ENCODE measurements around the gene BCL2L12. TPM values are rescaled to one million over a fixed set of nuclear protein-coding genes. Genes with fewer than 3 reads are reported as not detected.

BCL2L12 gene
- total and polyA plus RNA-seq, 7 experiments from 2014 or later = 11.3 to 57.2 (median 14.8) TPM

DNA sequence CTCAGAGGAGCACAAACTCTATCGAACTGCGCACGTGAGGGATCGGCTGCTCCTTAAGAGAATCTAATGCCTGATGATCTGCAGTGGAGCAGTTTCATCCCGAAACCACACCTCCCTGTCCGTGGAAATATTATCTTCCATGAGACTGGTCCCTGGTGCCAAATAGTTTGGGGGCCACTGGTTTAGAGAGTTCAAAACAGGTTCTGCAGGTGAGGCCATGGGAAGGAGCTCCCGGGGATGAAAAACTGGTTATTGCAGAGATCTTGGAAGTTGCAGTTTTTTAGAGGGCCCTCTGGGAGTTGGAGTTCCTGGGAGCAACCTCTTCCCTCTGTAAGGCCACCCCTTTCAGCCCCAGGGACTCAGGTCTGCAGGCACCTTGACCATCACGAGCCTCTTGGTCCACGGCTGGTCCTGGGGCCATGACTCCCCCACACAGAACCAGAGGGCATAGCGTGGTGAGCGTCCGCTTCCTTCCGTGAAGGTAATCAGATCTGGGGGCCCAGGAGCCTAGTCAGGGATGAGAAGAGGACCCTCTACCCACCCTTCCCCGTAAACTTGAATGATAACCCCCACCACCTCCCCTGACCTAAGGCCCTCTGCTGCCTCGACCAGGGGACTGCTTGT is 5.3 kb upstream of the BCL2L12 start:
- ChIA-PET POLR2A (interaction anchor here (0.6 to 14.1 kb wide), 3 partner anchors 16 to 1247 kb away, joined by 4 to 187 read pairs (median 91); partner anchors contain the start of genes PRMT1, RRAS and SCAF1), CTCF (interaction anchor here (0.6 to 0.7 kb wide), 2 partner anchors 22 to 216 kb away, joined by 3 read pairs; no protein-coding TSS in a partner anchor)
- peaks cover 0 to 87% (median 28%) of the 10 kb centered on the region in 3 experiments for H3K36me3 ChIP-seq (ENCODE audit: control insufficient read depth in 2 of 3, insufficient read depth in 3 of 3, low read length in 3 of 3)
- peaks cover 16 to 20% of the 10 kb centered on the region in 2 donors for H3K4me1 ChIP-seq (ENCODE audit: control insufficient read depth in 2 of 2, insufficient read depth in 2 of 2, low read length in 2 of 2)
- H3K27me3 ChIP-seq (ENCODE audit: control insufficient read depth in 2 of 2, insufficient read depth in 2 of 2, low read length in 2 of 2) = no peaks in the 10 kb centered on the region
- no peaks in the 10 kb centered on the region for H3K27me3 Mint-ChIP-seq
- H3K4me3 Mint-ChIP-seq = no peak overlapping the region
- peaks cover 0 to 4% (median 0%) of the 10 kb centered on the region in 11 donors for H3K9me3 Mint-ChIP-seq
- H3K27ac ChIP-seq (ENCODE audit: low read depth, low read length) = peak overlapping the region; percentile 24
- intact Hi-C loops (cut with micrococcal nuclease) = no loop called here
- H3K36me3 Mint-ChIP-seq = peaks cover 0 to 16% (median 9%) of the 10 kb centered on the region in 5 donors
- no peaks in the 10 kb centered on the region for H3K9me3 ChIP-seq (ENCODE audit: control insufficient read depth in 2 of 3, low read length in 3 of 3)
- H3K4me3 ChIP-seq (ENCODE audit: low read length) = no peak overlapping the region
- peaks cover 6 to 37% (median 26%) of the 10 kb centered on the region in 7 donors for H3K4me1 Mint-ChIP-seq
- ATAC-seq (no peak), DNase-seq (no peak)
- H3K27ac Mint-ChIP-seq = peak overlapping the region in 5 of 9 donors; percentile 4 to 70 (median 59)

DNA sequence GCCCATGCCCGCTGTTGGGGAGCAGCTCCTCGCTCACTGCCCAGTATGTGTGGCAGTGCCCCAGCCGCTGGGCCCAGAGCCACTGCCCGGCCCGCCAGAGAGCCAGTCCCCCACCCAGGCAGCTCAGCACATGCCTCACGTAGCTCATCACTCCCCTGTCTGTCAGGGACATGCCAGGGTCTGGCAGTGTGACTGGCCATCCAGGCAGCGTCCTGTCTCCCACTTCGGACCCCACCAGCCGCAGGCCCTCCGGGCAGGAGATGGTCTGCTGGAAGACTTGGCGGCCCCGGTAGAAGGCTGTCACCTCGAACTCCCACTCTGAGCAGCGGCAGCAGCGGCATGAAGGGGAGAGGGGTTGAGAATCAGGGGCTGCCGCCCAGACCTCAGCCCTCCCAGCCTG is 3.7 kb upstream of the BCL2L12 start:
- CTCF ChIA-PET = no interaction called here
- peak overlapping the region in 3 of 9 donors; percentile 47 to 96 (median 48) for H3K27ac Mint-ChIP-seq
- H3K9me3 Mint-ChIP-seq = peaks cover 0 to 4% (median 0%) of the 10 kb centered on the region in 11 donors
- Histone ChIP-seq H3K36me3 (ENCODE audit: control insufficient read depth in 2 of 3, insufficient read depth in 3 of 3, low read length in 3 of 3) (peaks cover 0 to 72% (median 28%) of the 10 kb centered on the region in 3 experiments), H3K4me3 (ENCODE audit: low read length) (no peak overlapping the region), H3K27ac (ENCODE audit: low read depth, low read length) (peak overlapping the region; percentile 80), H3K4me1 (ENCODE audit: control insufficient read depth in 2 of 2, insufficient read depth in 2 of 2, low read length in 2 of 2) (peaks cover 23% of the 10 kb centered on the region in 2 donors), H3K27me3 (ENCODE audit: control insufficient read depth in 2 of 2, insufficient read depth in 2 of 2, low read length in 2 of 2) (no peaks in the 10 kb centered on the region), H3K9me3 (ENCODE audit: control insufficient read depth in 2 of 3, low read length in 3 of 3) (no peaks in the 10 kb centered on the region)
- intact Hi-C loops (cut with micrococcal nuclease) = no loop called here
- POLR2A ChIA-PET = interaction anchor here (1.0 to 14.1 kb wide), 3 partner anchors 14 to 163 kb away, joined by 5 to 187 read pairs (median 91); partner anchors contain the start of genes PRMT1, RRAS and SCAF1
- peaks cover 19 to 52% (median 40%) of the 10 kb centered on the region in 7 donors for H3K4me1 Mint-ChIP-seq
- ATAC-seq (no peak), DNase-seq (no peak)
- H3K4me3 Mint-ChIP-seq = peak overlapping the region in 3 of 10 donors; percentile 2 to 55 (median 38)
- peaks cover 0 to 16% (median 4%) of the 10 kb centered on the region in 5 donors for H3K36me3 Mint-ChIP-seq
- peaks cover 0 to 2% (median 0%) of the 10 kb centered on the region in 5 donors for H3K27me3 Mint-ChIP-seq

DNA sequence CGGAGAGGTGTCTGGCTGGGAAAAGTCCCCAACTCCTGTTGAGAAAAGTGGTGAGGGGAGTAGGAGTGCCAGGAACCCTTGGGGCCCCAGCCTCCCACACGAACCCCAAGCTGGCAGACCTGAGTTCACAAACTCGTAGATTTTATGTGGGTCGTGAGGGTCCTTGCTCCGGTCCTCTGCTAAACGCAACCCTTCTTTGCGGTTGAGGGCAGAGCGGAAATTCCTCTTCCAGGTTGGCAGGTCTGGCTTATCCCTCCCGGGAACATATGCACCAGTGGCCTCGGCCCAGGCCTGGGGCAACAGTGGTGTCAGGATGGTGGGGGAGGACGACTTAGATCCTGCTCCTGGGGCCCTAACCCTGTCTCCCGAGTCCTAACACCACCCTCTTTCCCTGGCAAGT is 2.5 kb upstream of the BCL2L12 start:
- Mint-ChIP-seq H3K4me3 (peak overlapping the region in 9 of 10 donors; percentile 82 to 100 (median 99)), H3K4me1 (peaks cover 24 to 53% (median 42%) of the 10 kb centered on the region in 7 donors), H3K36me3 (peaks cover 0 to 17% (median 0%) of the 10 kb centered on the region in 5 donors), H3K27ac (peak overlapping the region; percentile 96 to 99 (median 97)), H3K9me3 (peaks cover 0 to 4% (median 0%) of the 10 kb centered on the region in 11 donors), H3K27me3 (peaks cover 0 to 2% (median 0%) of the 10 kb centered on the region in 5 donors)
- peaks cover 23% of the 10 kb centered on the region in 2 donors for H3K4me1 ChIP-seq (ENCODE audit: control insufficient read depth in 2 of 2, insufficient read depth in 2 of 2, low read length in 2 of 2)
- intact Hi-C loops (cut with micrococcal nuclease) = no loop called here
- ChIA-PET POLR2A (interaction anchor here (0.7 to 14.1 kb wide), 11 partner anchors 8 to 670 kb away, joined by 3 to 187 read pairs (median 9); partner anchors contain the start of genes GYS1, PRMT1, PRR12 and RPS11), CTCF (interaction anchor here (0.6 to 1.2 kb wide), 4 partner anchors 9 to 204 kb away, joined by 3 to 4 read pairs (median 4); partner anchors contain the start of gene PNKP)
- H3K4me3 ChIP-seq (ENCODE audit: low read length) = peak overlapping the region; percentile 95
- ATAC-seq (no peak), DNase-seq (no peak)
- peaks cover 0 to 59% (median 19%) of the 10 kb centered on the region in 3 experiments for H3K36me3 ChIP-seq (ENCODE audit: control insufficient read depth in 2 of 3, insufficient read depth in 3 of 3, low read length in 3 of 3)
- peak overlapping the region; percentile 80 for H3K27ac ChIP-seq (ENCODE audit: low read depth, low read length)
- no peaks in the 10 kb centered on the region for H3K27me3 ChIP-seq (ENCODE audit: control insufficient read depth in 2 of 2, insufficient read depth in 2 of 2, low read length in 2 of 2)
- H3K9me3 ChIP-seq (ENCODE audit: control insufficient read depth in 2 of 3, low read length in 3 of 3) = no peaks in the 10 kb centered on the region

- DNase-seq (peak; percentile 77 to 89 (median 88)), ATAC-seq (peak; percentile 82)
- Histone ChIP-seq H3K4me1 (ENCODE audit: control insufficient read depth in 2 of 2, insufficient read depth in 2 of 2, low read length in 2 of 2) (peaks cover 23% of the 10 kb centered on the region in 2 donors), H3K27ac (ENCODE audit: low read depth, low read length) (peak overlapping the region; percentile 80), H3K4me3 (ENCODE audit: low read length) (peak overlapping the region; percentile 95), H3K36me3 (ENCODE audit: control insufficient read depth in 2 of 3, insufficient read depth in 3 of 3, low read length in 3 of 3) (peaks cover 0 to 48% (median 15%) of the 10 kb centered on the region in 3 experiments), H3K9me3 (ENCODE audit: control insufficient read depth in 2 of 3, low read length in 3 of 3) (no peaks in the 10 kb centered on the region), H3K27me3 (ENCODE audit: control insufficient read depth in 2 of 2, insufficient read depth in 2 of 2, low read length in 2 of 2) (no peaks in the 10 kb centered on the region)
- H3K36me3 Mint-ChIP-seq = peaks cover 0 to 17% (median 4%) of the 10 kb centered on the region in 5 donors
- peaks cover 24 to 53% (median 42%) of the 10 kb centered on the region in 7 donors for H3K4me1 Mint-ChIP-seq
- ChIA-PET CTCF (interaction anchor here (0.7 to 2.2 kb wide), 5 partner anchors 7 to 118 kb away, joined by 3 to 8 read pairs (median 3); partner anchors contain the start of gene RRAS), POLR2A (interaction anchor here (0.7 to 14.1 kb wide), 19 partner anchors 9 to 671 kb away, joined by 3 to 187 read pairs (median 5); partner anchors contain the start of genes AKT1S1, FUZ, GYS1 and NOSIP)
- intact Hi-C loops (cut with micrococcal nuclease) = loop anchor here (1.0 to 2.0 kb wide), 10 partner anchors 12 to 546 kb away; partner anchors contain the start of genes AKT1S1 (in 1 of the 2), ALDH16A1 (in 1 of the 2), C19orf73 (in 1 of the 2) and NOSIP (in 1 of the 2)
- peak overlapping the region; percentile 97 to 100 (median 99) for H3K4me3 Mint-ChIP-seq
- peak overlapping the region; percentile 96 to 99 (median 97) for H3K27ac Mint-ChIP-seq
- H3K27me3 Mint-ChIP-seq = peaks cover 0 to 2% (median 0%) of the 10 kb centered on the region in 5 donors
- peaks cover 0 to 4% (median 0%) of the 10 kb centered on the region in 11 donors for H3K9me3 Mint-ChIP-seq
Measured at GRCh38 chr19:49664171-49665035, 1.3 kb upstream of the BCL2L12 start.

- peaks cover 24 to 51% (median 44%) of the 10 kb centered on the region in 7 donors for H3K4me1 Mint-ChIP-seq
- peaks cover 0 to 2% (median 0%) of the 10 kb centered on the region in 5 donors for H3K27me3 Mint-ChIP-seq
- POLR2A ChIA-PET = interaction anchor here (0.8 to 14.1 kb wide), 13 partner anchors 10 to 213 kb away, joined by 3 to 187 read pairs (median 9); partner anchors contain the start of genes AKT1S1, NOSIP, PIH1D1 and PRMT1
Measured at GRCh38 chr19:49665036-49665350, 740 bp upstream of the BCL2L12 start.

More at GRCh38 chr19:49665036-49665350, 740 bp upstream of the BCL2L12 start:
- DNase-seq (no peak), ATAC-seq (no peak)
- Mint-ChIP-seq H3K4me3 (peak overlapping the region; percentile 97 to 100 (median 99)), H3K9me3 (peaks cover 0 to 4% (median 0%) of the 10 kb centered on the region in 11 donors), H3K36me3 (peaks cover 4 to 20% (median 4%) of the 10 kb centered on the region in 5 donors), H3K27ac (peak overlapping the region; percentile 96 to 99 (median 97))
- Histone ChIP-seq H3K27me3 (ENCODE audit: control insufficient read depth in 2 of 2, insufficient read depth in 2 of 2, low read length in 2 of 2) (no peaks in the 10 kb centered on the region), H3K36me3 (ENCODE audit: control insufficient read depth in 2 of 3, insufficient read depth in 3 of 3, low read length in 3 of 3) (peaks cover 0 to 47% (median 14%) of the 10 kb centered on the region in 3 experiments), H3K27ac (ENCODE audit: low read depth, low read length) (peak overlapping the region; percentile 80), H3K4me3 (ENCODE audit: low read length) (peak overlapping the region; percentile 95), H3K4me1 (ENCODE audit: control insufficient read depth in 2 of 2, insufficient read depth in 2 of 2, low read length in 2 of 2) (peaks cover 23% of the 10 kb centered on the region in 2 donors), H3K9me3 (ENCODE audit: control insufficient read depth in 2 of 3, low read length in 3 of 3) (no peaks in the 10 kb centered on the region)
- intact Hi-C loops (cut with micrococcal nuclease) = loop anchor here (1.0 to 2.0 kb wide), 9 partner anchors 11 to 546 kb away; partner anchors contain the start of genes AKT1S1 (in 1 of the 2), ALDH16A1 (in 1 of the 2), C19orf73 (in 1 of the 2) and NOSIP (in 1 of the 2)
- CTCF ChIA-PET = interaction anchor here (1.3 to 2.2 kb wide), 2 partner anchors 25 to 119 kb away, joined by 3 to 8 read pairs; partner anchors contain the start of gene RRAS

All from naive thymus-derived CD4-positive, alpha-beta T cell (primary cell).